Limb (tissue), 2 donors: ENCODE results near the gene C5AR2.
"Not testable (repeated sequence)": the region's sequence is repeated elsewhere in the genome, so short reads cannot be mapped to it uniquely, and the experiment has no call there.

Experiments used
- DNase-seq, 2 donors: peaks; one replicate each; pipeline ENCODE4 v3.0.0-alpha.2; 2016; ENCODE audit errors: extremely low spot score in 2 of 2

Gene C5AR2

GRCh38 chr19:47323409-47323808 lies 8.6 kb upstream of the C5AR2 start:
- DNase-seq = no peak

GRCh38 chr19:47323872-47324271 lies 8.1 kb upstream of the C5AR2 start:
- no peak for DNase-seq

GRCh38 chr19:47324502-47324901 lies 7.5 kb upstream of the C5AR2 start:
- DNase-seq = no peak

- no peak for DNase-seq
Measured at GRCh38 chr19:47330466-47330869, 1.5 kb upstream of the C5AR2 start.

GRCh38 chr19:47331490-47331889 lies 485 bp upstream of the C5AR2 start:
- no peak for DNase-seq

GRCh38 chr19:47336765-47337718 lies 5.1 kb downstream of the C5AR2 start:
- not testable (repeated sequence) for DNase-seq

- DNase-seq = no peak
Measured at GRCh38 chr19:47339196-47339880, 7.4 kb downstream of the C5AR2 start.

- no peak for DNase-seq
Measured at GRCh38 chr19:47340477-47341208, 8.7 kb downstream of the C5AR2 start.

GRCh38 chr19:47341734-47342133 lies 9.8 kb downstream of the C5AR2 start:
- DNase-seq = no peak

GRCh38 chr19:47343194-47343802 lies 11.3 kb downstream of the C5AR2 start:
- no peak for DNase-seq

- no peak for DNase-seq
Measured at GRCh38 chr19:47344425-47344824, 12.4 kb downstream of the C5AR2 start.

- not testable (repeated sequence) for DNase-seq
Measured at GRCh38 chr19:47346024-47346423, 14.0 kb downstream of the C5AR2 start.

GRCh38 chr19:47348819-47349795 lies 17.1 kb downstream of the C5AR2 start, which contains the start of gene DHX34:
TSS of gene DHX34 (plus strand) at chr19:47349315. CDS start at chr19:47353031, 3,716 bp downstream.
- DNase-seq = peak; percentile 99

GRCh38 chr19:47350630-47351029 lies 18.7 kb downstream of the C5AR2 start:
- no peak for DNase-seq

- no peak for DNase-seq
Measured at GRCh38 chr19:47351548-47351947, 19.6 kb downstream of the C5AR2 start.

- no peak for DNase-seq
Measured at GRCh38 chr19:47352095-47352494, 20.1 kb downstream of the C5AR2 start.

GRCh38 chr19:47353307-47353712 lies 21.3 kb downstream of the C5AR2 start:
- DNase-seq = no peak

GRCh38 chr19:47356900-47357299 lies 24.9 kb downstream of the C5AR2 start:
- no peak for DNase-seq

- DNase-seq = no peak
Measured at GRCh38 chr19:47357788-47358680, 26.1 kb downstream of the C5AR2 start.
